ENCODE data around the gene IRF2BP1. TPM values are rescaled to one million over a fixed set of nuclear protein-coding genes. Genes with fewer than 3 reads are reported as not detected.
A peak's percentile ranks its signal among the peaks of the same experiment; 100 is the strongest.

IRF2BP1 gene
- total and polyA plus RNA-seq, 2 of the 13 experiments (the other 11 are each of a cell fraction or from before 2014, with no cell fraction given) = 4.3 to 14.3 TPM

DNA sequence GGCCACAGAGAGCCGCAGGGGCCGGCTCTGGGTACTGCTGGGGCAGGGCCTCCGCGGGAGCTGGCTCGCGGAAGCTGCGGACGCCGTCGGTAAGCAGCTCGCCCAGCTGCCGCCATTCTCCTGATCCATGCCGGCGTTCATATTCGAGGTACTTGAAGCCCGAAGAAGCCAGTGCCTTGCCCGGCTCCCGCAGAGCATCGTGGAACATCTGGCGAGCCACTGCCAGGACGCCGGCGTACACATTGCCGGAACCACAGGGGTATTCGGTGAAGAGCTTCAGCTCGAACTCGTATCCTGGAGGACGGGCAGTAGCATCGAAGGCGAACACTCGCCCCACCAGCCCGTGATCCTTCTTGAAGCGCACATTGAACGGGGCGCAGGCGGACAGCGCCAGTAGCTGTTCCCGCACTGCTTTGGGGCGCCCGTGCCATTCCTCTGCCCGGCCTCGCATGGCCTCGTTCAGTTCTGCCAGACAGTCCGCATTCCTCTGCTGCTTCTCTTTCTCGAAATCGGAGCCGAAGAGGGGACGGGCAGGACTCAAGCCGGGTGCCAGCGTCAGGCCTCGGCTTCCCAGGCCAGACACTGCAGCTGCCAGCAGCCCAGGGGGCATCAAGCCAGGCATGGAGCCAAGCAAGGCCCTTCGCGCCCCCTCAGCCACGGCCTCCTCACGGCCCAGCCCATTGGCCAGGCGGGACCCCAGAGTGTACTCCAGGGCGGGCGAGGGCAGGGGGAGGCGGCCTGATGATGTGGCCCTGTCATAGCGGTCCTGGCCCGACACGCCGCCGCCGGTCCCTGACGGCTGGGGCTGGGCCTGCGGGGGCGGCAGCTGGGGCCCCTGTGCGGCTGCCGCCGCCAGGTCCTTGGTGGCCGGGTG is 1.0 kb downstream of the IRF2BP1 start (continued):
- TF ChIP-seq FIP1L1 (IDR thresholded peaks at IDR 0.05; ENCODE audit: borderline replicate concordance, insufficient read depth, low read depth, low read length) (0 out of 2 replicates have a peak, but pooled peaks have one; percentile 30), ZNF562 (CRISPR knock-in tag; IDR thresholded peaks at IDR 0.05; ENCODE audit: borderline replicate concordance) (no peak), SUZ12 (IDR thresholded peaks at IDR 0.05; ENCODE audit: low read depth, low read length) (no peak), ARHGAP35 (CRISPR knock-in tag; IDR thresholded peaks at IDR 0.05; ENCODE audit: borderline replicate concordance) (no peak), ZNF383 (CRISPR knock-in tag; IDR thresholded peaks at IDR 0.05; ENCODE audit: borderline replicate concordance) (no peak), AHR (CRISPR knock-in tag; IDR thresholded peaks at IDR 0.05) (no peak), SKI (IDR thresholded peaks at IDR 0.05; ENCODE audit: partially characterized antibody) (no peak), CBX2 (IDR thresholded peaks at IDR 0.05; ENCODE audit: low read depth, low read length) (no peak), CBX2 (CRISPR knock-in tag; IDR thresholded peaks at IDR 0.05; ENCODE audit: low read depth) (no peak), SIX4 (CRISPR knock-in tag; IDR thresholded peaks at IDR 0.05) (no peak), STAG1 (CRISPR knock-in tag; IDR thresholded peaks at IDR 0.05) (no peak), SOX13 (IDR thresholded peaks at IDR 0.05) (no peak), SOX13 (CRISPR knock-in tag; conservative IDR thresholded peaks at IDR 0.05 in 1 of 2, IDR thresholded peaks at IDR 0.05 in 1 of 2) (no peak), GATAD1 (CRISPR knock-in tag; IDR thresholded peaks at IDR 0.05) (no peak), JUN (CRISPR knock-in tag; IDR thresholded peaks at IDR 0.05) (no peak), SNRNP70 (IDR thresholded peaks at IDR 0.05; ENCODE audit: low read depth, low read length) (no peak), ZSCAN21 (CRISPR knock-in tag; IDR thresholded peaks at IDR 0.05; ENCODE audit: borderline replicate concordance) (no peak), SMYD3 (CRISPR knock-in tag; IDR thresholded peaks at IDR 0.05) (no peak), FOXA3 (CRISPR knock-in tag; IDR thresholded peaks at IDR 0.05) (no peak), ZSCAN12 (CRISPR knock-in tag; IDR thresholded peaks at IDR 0.05) (no peak), ZNF431 (CRISPR knock-in tag; IDR thresholded peaks at IDR 0.05; ENCODE audit: borderline replicate concordance, low read depth) (no peak), ZNF614 (CRISPR knock-in tag; IDR thresholded peaks at IDR 0.05; ENCODE audit: borderline replicate concordance) (no peak), ZNF569 (CRISPR knock-in tag; IDR thresholded peaks at IDR 0.05; ENCODE audit: borderline replicate concordance) (no peak), MEIS1 (CRISPR knock-in tag; IDR thresholded peaks at IDR 0.05; ENCODE audit: borderline replicate concordance) (no peak)
- TF ChIP-seq, protein P1, sequence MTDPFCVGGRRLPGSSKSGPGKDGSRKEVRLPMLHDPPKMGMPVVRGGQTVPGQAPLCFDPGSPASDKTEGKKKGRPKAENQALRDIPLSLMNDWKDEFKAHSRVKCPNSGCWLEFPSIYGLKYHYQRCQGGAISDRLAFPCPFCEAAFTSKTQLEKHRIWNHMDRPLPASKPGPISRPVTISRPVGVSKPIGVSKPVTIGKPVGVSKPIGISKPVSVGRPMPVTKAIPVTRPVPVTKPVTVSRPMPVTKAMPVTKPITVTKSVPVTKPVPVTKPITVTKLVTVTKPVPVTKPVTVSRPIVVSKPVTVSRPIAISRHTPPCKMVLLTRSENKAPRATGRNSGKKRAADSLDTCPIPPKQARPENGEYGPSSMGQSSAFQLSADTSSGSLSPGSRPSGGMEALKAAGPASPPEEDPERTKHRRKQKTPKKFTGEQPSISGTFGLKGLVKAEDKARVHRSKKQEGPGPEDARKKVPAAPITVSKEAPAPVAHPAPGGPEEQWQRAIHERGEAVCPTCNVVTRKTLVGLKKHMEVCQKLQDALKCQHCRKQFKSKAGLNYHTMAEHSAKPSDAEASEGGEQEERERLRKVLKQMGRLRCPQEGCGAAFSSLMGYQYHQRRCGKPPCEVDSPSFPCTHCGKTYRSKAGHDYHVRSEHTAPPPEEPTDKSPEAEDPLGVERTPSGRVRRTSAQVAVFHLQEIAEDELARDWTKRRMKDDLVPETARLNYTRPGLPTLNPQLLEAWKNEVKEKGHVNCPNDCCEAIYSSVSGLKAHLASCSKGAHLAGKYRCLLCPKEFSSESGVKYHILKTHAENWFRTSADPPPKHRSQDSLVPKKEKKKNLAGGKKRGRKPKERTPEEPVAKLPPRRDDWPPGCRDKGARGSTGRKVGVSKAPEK (CRISPR knock-in tag; IDR thresholded peaks at IDR 0.05; ENCODE audit: borderline replicate concordance) = no peak
- TF ChIP-seq, protein P2, sequence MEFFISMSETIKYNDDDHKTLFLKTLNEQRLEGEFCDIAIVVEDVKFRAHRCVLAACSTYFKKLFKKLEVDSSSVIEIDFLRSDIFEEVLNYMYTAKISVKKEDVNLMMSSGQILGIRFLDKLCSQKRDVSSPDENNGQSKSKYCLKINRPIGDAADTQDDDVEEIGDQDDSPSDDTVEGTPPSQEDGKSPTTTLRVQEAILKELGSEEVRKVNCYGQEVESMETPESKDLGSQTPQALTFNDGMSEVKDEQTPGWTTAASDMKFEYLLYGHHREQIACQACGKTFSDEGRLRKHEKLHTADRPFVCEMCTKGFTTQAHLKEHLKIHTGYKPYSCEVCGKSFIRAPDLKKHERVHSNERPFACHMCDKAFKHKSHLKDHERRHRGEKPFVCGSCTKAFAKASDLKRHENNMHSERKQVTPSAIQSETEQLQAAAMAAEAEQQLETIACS (CRISPR knock-in tag; IDR thresholded peaks at IDR 0.05) = no peak

Data from HepG2 (cell line).